Measurements from ENCODE around the gene LSM2. TPM values are rescaled to one million over a fixed set of nuclear protein-coding genes. Genes with fewer than 3 reads are reported as not detected.

Gene LSM2
- total and polyA plus RNA-seq, 9 of the 15 experiments (the other 6 are each of a cell fraction or from before 2014, with no cell fraction given): 154 to 407 (median 223) TPM

DNA sequence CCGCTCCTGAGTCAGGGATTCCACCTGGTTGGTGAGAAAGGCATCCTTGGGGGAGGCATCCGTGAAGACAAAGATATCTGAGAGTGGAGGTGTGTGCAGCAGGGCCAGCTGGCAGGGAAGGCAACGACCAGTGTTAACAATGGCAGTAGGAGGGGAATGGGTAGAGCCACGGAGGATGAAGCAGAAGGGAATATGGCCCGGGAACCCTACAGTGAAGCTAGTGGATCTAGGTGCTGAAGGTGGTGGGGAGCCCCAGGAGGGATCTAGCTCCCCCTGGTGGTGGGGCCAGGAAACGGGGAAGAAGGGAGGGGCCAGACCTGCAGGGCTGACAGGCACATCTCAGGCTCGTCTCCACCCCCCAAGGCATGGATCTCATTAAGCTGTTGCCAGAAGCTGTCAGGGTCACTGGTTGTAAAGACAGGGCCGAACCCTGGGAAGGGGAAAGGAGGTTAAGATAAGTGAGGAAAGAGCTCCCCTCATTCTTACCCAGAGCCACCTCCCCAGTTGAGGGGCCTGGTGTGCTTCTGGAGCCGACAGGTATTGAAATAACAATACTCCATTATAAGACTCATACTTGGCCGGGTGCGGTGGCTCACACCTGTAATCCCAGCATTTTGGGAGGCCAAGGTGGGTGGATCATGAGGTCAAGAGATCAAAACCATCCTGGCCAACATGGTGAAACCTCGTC lies 36.9 kb downstream of the LSM2 start (continued):
- TF ChIP-seq C11orf30 (IDR thresholded peaks at IDR 0.05; ENCODE audit: low read depth): no peak
- TF ChIP-seq BRCA1 (IDR thresholded peaks at IDR 0.05): no peak
- TF ChIP-seq BRCA1 (CRISPR knock-in tag; IDR thresholded peaks at IDR 0.05): peak; percentile 63; the same call in 1 of the 2 replicates
- TF ChIP-seq HBP1 (CRISPR knock-in tag; IDR thresholded peaks at IDR 0.05): peak; percentile 70; the same call in 1 of the 2 replicates
- TF ChIP-seq, protein P1, sequence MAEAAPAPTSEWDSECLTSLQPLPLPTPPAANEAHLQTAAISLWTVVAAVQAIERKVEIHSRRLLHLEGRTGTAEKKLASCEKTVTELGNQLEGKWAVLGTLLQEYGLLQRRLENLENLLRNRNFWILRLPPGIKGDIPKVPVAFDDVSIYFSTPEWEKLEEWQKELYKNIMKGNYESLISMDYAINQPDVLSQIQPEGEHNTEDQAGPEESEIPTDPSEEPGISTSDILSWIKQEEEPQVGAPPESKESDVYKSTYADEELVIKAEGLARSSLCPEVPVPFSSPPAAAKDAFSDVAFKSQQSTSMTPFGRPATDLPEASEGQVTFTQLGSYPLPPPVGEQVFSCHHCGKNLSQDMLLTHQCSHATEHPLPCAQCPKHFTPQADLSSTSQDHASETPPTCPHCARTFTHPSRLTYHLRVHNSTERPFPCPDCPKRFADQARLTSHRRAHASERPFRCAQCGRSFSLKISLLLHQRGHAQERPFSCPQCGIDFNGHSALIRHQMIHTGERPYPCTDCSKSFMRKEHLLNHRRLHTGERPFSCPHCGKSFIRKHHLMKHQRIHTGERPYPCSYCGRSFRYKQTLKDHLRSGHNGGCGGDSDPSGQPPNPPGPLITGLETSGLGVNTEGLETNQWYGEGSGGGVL (CRISPR knock-in tag; IDR thresholded peaks at IDR 0.05): no peak
- TF ChIP-seq ZNF785 (CRISPR knock-in tag; IDR thresholded peaks at IDR 0.05): no peak
- peak; percentile 97 for TF ChIP-seq SP1 (CRISPR knock-in tag; IDR thresholded peaks at IDR 0.05)
- no peak for TF ChIP-seq KDM1A (IDR thresholded peaks at IDR 0.05)
- no peak for TF ChIP-seq SRSF1 (IDR thresholded peaks at IDR 0.05; ENCODE audit: low read depth, low read length)
- no peak for TF ChIP-seq ATF6 (CRISPR knock-in tag; IDR thresholded peaks at IDR 0.05)
- TF ChIP-seq KHSRP (IDR thresholded peaks at IDR 0.05): no peak
- no peak for TF ChIP-seq MAFK (IDR thresholded peaks at IDR 0.05; ENCODE audit: low read length)
- TF ChIP-seq ELF1 (tag; IDR thresholded peaks at IDR 0.05): no peak
- TF ChIP-seq TRIM25 (IDR thresholded peaks at IDR 0.05; ENCODE audit: borderline replicate concordance): peak; percentile 28; the same call in 1 of the 2 replicates
- TF ChIP-seq, protein P2, sequence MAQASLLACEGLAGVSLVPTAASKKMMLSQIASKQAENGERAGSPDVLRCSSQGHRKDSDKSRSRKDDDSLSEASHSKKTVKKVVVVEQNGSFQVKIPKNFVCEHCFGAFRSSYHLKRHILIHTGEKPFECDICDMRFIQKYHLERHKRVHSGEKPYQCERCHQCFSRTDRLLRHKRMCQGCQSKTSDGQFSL (CRISPR knock-in tag; IDR thresholded peaks at IDR 0.05): peak; percentile 89
- TF ChIP-seq, protein P2 (tag; IDR thresholded peaks at IDR 0.05): no peak
- no peak for TF ChIP-seq CBX2 (IDR thresholded peaks at IDR 0.05; ENCODE audit: insufficient read depth, low read length, poor library complexity, severe bottlenecking)
- TF ChIP-seq SREBF2 (CRISPR knock-in tag; IDR thresholded peaks at IDR 0.05): no peak
- TF ChIP-seq, protein P3, sequence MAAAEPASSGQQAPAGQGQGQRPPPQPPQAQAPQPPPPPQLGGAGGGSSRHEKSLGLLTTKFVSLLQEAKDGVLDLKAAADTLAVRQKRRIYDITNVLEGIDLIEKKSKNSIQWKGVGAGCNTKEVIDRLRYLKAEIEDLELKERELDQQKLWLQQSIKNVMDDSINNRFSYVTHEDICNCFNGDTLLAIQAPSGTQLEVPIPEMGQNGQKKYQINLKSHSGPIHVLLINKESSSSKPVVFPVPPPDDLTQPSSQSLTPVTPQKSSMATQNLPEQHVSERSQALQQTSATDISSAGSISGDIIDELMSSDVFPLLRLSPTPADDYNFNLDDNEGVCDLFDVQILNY (CRISPR knock-in tag; IDR thresholded peaks at IDR 0.05): no peak
- TF ChIP-seq NFE2 (IDR thresholded peaks at IDR 0.05; ENCODE audit: low read depth): 0 out of 2 replicates have a peak, but pooled peaks have one; percentile 12
